Suprapubic skin (tissue), 4 donors: ENCODE measurements around the gene CAVIN1.

Experiments
- CTCF ChIP-seq, 2 donors: fragments of 200-600 bp in 1 of 2; fragments of 450-650 bp in 1 of 2; sonication (generic) in 1 of 2; IDR thresholded peaks; one replicate each; pipeline ENCODE4 v1.5.1; 2016 to 2019; ENCODE audit warnings: antibody characterized with exemption in 2 of 2, mild to moderate bottlenecking in 1 of 2, moderate library complexity in 1 of 2
- POLR2A ChIP-seq, 2 donors: fragments of 450-650 bp; IDR thresholded peaks; one replicate each; pipeline ENCODE4 v1.6.1; 2017; ENCODE audit warnings: antibody characterized with exemption in 2 of 2, mild to moderate bottlenecking in 2 of 2, moderate library complexity in 2 of 2
- POLR2AphosphoS5 ChIP-seq, 3 donors: sonication (generic); formaldehyde crosslinking; IDR thresholded peaks; one replicate each; pipeline ENCODE4 v1.6.1; 2017; ENCODE audit warnings: antibody characterized with exemption in 3 of 3

- TF ChIP-seq CTCF (IDR thresholded peaks at IDR 0.05) = no peak
- no peak for TF ChIP-seq POLR2AphosphoS5 (IDR thresholded peaks at IDR 0.05)
- TF ChIP-seq POLR2A (IDR thresholded peaks at IDR 0.05) = no peak
Measured at GRCh38 chr17:42372142-42372541, 50.9 kb downstream of the CAVIN1 start.
